Small intestine (tissue), 7 donors: ENCODE results near the gene PLB1. TPM values are rescaled to one million over a fixed set of nuclear protein-coding genes. Genes with fewer than 3 reads are reported as not detected.
A peak's percentile ranks its signal among the peaks of the same experiment; 100 is the strongest.

ENCODE experiments used
- DNase-seq, 2 donors: peaks; one replicate each; pipeline versions ENCODE4 v3.0.0 to v3.0.0-alpha.2; 2013
- FAIRE-seq: peaks from 2 replicates; lab custom pipeline; 2012; peaks lifted over from hg19 to GRCh38; lab: Jason Lieb, UNC
- H3K27ac ChIP-seq, 3 donors: one replicate each; pipeline ENCODE4 v1.5.1; 2013; ENCODE audit warnings: low read length in 2 of 3, mild to moderate bottlenecking in 2 of 3, control low read depth in 1 of 3, inconsistent platforms in 1 of 3, low read depth in 1 of 3, moderate library complexity in 1 of 3
- H3K27me3 ChIP-seq, 3 donors: one replicate each; pipeline ENCODE4 v1.6.1; 2013; ENCODE audit warnings: low read length in 3 of 3, inconsistent platforms in 1 of 3; ENCODE audit not compliant: control insufficient read depth in 3 of 3, insufficient read depth in 3 of 3
- H3K36me3 ChIP-seq, 3 donors: one replicate each; pipeline ENCODE4 v1.6.1; 2013; ENCODE audit warnings: low read length in 3 of 3, inconsistent platforms in 1 of 3, low read depth in 1 of 3, mild to moderate bottlenecking in 1 of 3, moderate library complexity in 1 of 3; ENCODE audit not compliant: control insufficient read depth in 3 of 3, insufficient read depth in 2 of 3
- H3K4me1 ChIP-seq, 3 donors: one replicate each; pipeline ENCODE4 v1.6.1; 2013; ENCODE audit warnings: low read length in 2 of 3, inconsistent platforms in 1 of 3, low read depth in 1 of 3, mild to moderate bottlenecking in 1 of 3, moderate library complexity in 1 of 3; ENCODE audit not compliant: control insufficient read depth in 3 of 3, insufficient read depth in 2 of 3
- H3K4me3 ChIP-seq, 3 donors: one replicate each; pipeline ENCODE4 v1.5.1; 2013; ENCODE audit warnings: low read length in 3 of 3, control low read depth in 1 of 3, inconsistent platforms in 1 of 3, low read depth in 1 of 3, mild to moderate bottlenecking in 1 of 3, moderate library complexity in 1 of 3
- H3K9me3 ChIP-seq, 2 donors: one replicate each; pipeline ENCODE4 v1.6.1; 2013; ENCODE audit warnings: low read depth in 1 of 2, low read length in 1 of 2; ENCODE audit not compliant: control insufficient read depth in 2 of 2, insufficient read depth in 1 of 2
- WGBS, 3 donors: extraction: QIAGEN DNeasy Blood & Tissue Kit; methylation state at CpG; one replicate each; pipeline ENCODE4 v1.1.7; 2013; 5-methylcytosine and 5-hydroxymethylcytosine counted together
- polyA plus RNA-seq, 4 donors: library from polyadenylated mRNA; stranded (reverse) in 3 of 4; unstranded in 1 of 4; fragments of 200-250 nt in 3 of 4; fragments of 120-200 nt in 1 of 4; gene quantifications; one replicate each; pipeline versions ENCODE4 v1.2.1 to v1.2.3, GENCODE V29; 2013
- donor health status: healthy with polysubstance abuse.
- donor health status: control.
- donor health status: control.
- donor health status: Bipolar disorder and iron deficiency.
- donor health status: healthy.

The PLB1 gene
- polyA plus RNA-seq, 4 donors = 0.45 to 125 (median 1.1) TPM

DNA sequence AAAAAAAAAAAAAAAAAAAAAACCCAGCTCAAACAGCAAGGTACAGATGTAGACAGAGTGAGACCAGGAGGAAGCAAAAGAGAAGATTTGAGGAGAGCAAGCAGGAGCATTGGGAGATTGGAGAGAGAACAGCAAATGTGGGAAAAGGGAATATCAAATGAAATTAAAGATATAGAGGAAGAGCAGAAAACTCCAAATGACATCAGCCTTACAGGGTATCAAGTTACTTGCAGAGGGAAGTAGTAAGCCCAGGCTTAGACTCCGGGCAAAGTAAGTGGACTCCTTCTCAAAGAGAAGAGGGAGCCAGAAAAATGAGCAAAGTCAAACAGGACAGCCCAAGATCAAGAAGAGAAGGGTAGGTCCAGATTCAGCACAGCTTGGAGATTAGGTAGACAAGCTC, 162.5 kb downstream of the PLB1 start:
- WGBS, 3 donors = 52 to 89% (median 57%) methylated on average over 1 of the region's 1 CpG
- Histone ChIP-seq H3K4me3 (no peak overlapping the region), H3K9me3 (no peaks in the 10 kb centered on the region), H3K4me1 (peaks cover 11 to 77% (median 32%) of the 10 kb centered on the region in 3 donors), H3K27me3 (no peaks in the 10 kb centered on the region), H3K36me3 (no peaks in the 10 kb centered on the region), H3K27ac (no peak overlapping the region)
- DNase-seq = no peak
- FAIRE-seq = no peak

DNA sequence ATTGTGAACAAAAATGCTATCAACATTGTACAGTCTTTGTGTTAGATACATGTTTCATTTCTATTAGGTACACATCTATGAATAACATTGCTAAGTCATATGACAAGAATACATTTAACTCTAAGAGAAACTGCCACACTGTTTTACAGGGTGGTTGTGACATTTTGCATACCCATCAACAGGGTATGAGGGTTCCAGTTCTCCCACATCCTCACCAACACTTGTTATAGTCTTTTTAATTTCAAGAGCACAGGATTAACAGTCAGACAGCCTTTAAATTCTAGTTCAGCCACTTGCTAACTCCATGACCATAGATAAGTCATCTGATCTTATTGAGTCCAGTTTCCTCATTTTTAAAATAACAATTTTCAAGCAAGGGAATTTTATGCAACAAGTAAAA, 163.3 kb downstream of the PLB1 start:
- H3K27ac ChIP-seq = no peak overlapping the region
- no peaks in the 10 kb centered on the region for H3K36me3 ChIP-seq
- H3K4me1 ChIP-seq = peaks cover 11 to 78% (median 39%) of the 10 kb centered on the region in 3 donors
- no peak for DNase-seq
- no peaks in the 10 kb centered on the region for H3K9me3 ChIP-seq
- H3K4me3 ChIP-seq = no peak overlapping the region
- FAIRE-seq = no peak
- H3K27me3 ChIP-seq = no peaks in the 10 kb centered on the region

DNA sequence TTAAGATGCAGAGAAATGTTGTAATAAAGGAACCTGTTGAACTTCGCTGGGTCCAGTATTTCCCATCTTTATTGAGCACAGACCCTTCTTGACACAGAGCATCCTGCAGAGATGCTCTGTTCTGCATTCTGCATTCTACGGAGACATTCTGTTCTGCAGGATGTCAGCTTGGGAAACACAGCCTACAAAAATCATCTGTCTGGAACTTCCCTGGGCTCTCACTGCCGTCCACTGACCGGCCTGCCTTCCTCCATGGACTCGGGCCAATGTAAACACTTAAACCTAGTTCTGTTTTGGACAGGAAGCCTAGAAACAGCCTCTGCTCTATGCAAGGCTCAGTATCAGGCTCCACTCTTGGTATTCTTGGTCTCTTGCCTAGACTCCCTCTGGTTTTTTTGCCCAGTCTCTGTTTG, 165.7 kb downstream of the PLB1 start:
- WGBS, 3 donors = 10 to 31% (median 26%) methylated on average over 5 of the region's 5 CpGs
- peak overlapping the region; percentile 84 to 94 (median 90) for H3K27ac ChIP-seq
- no peak overlapping the region for H3K4me3 ChIP-seq
- no peaks in the 10 kb centered on the region for H3K27me3 ChIP-seq
- DNase-seq = no peak
- peaks cover 4 to 73% (median 34%) of the 10 kb centered on the region in 3 donors for H3K4me1 ChIP-seq
- no peaks in the 10 kb centered on the region for H3K9me3 ChIP-seq
- no peaks in the 10 kb centered on the region for H3K36me3 ChIP-seq
- FAIRE-seq = no peak

DNA sequence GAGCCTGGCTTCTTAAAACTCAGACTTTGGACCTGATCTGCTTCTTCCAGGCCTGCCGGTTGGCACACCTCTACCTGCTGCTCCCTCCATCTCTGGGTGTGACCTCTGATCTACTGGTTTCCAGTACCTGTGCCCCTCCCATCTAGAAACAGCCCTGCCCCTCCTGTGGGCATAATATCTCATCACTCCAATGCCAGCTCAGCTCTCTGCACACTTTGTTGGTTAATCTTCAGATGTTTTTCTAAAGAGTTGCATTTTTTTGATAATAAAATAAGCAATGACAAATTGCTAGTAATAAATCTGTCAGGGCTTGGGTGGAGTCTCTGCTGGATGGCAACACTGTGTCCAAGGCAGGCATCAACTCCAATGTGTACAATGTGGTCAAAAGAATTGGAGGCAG, 166.2 kb downstream of the PLB1 start:
- peak; percentile 88 to 99 for DNase-seq
- Histone ChIP-seq H3K27me3 (no peaks in the 10 kb centered on the region), H3K27ac (peak overlapping the region; percentile 84 to 94 (median 90)), H3K4me3 (no peak overlapping the region), H3K4me1 (peaks cover 4 to 68% (median 34%) of the 10 kb centered on the region in 3 donors), H3K36me3 (no peaks in the 10 kb centered on the region), H3K9me3 (no peaks in the 10 kb centered on the region)
- FAIRE-seq = no peak
- WGBS, 3 donors = 12 to 53% (median 21%) methylated on average over 1 of the region's 1 CpG

GRCh38 chr2:28662468-28663181, 166.8 kb downstream of the PLB1 start:
- no peaks in the 10 kb centered on the region for H3K36me3 ChIP-seq
- DNase-seq (peak; percentile 65 to 81), FAIRE-seq (no peak)
- no peaks in the 10 kb centered on the region for H3K9me3 ChIP-seq
- peak overlapping the region; percentile 57 to 94 (median 90) for H3K27ac ChIP-seq
- no peaks in the 10 kb centered on the region for H3K27me3 ChIP-seq
- H3K4me1 ChIP-seq = peaks cover 4 to 63% (median 34%) of the 10 kb centered on the region in 3 donors
- 58 to 77% (median 75%) methylated on average over 12 of the region's 12 CpGs for whole genome bisulfite sequencing, 3 donors
- no peak overlapping the region for H3K4me3 ChIP-seq

- no peak for FAIRE-seq
- 36 to 91% (median 89%) methylated on average over 1 of the region's 1 CpG for WGBS, 3 donors
These were observed 167.5 kb downstream of the PLB1 start for GRCh38 chr2:28663359-28663758.

DNA sequence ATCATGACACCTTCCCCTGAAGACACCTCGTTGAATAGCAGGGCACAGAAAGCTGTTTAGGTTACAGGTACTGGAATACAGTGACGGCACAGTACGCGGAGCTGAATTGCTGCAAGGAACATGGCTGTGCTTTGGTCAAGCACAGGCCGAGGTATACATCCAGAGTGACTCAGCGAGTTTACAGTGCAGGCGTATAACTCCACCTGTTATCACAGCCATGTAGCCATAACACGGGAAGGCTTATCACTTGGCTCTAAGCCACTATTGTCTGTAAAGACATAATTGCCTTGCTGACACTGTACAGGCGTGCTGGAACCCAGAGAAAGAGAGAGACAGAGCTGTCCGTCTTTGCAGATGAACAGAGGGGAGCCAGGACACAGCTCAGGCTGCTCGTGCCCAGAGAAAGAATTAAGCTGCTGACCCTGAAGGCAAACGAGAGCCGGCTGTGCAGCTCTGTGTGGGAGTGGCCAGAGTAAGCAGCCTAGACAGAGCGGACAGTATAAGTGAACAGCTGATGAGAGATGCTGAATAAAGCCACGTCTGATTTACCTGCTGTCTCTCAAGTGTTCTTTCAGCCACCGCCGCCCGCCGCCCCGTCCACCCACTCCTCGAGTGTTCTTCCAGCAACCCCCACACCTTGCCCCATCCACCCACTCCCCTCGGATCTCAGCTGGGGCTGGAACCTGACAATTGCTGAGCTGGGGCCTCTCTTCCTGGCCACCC, 168.4 kb downstream of the PLB1 start:
- 12 to 51% (median 42%) methylated on average over 22 of the region's 22 CpGs for WGBS, 3 donors
- Histone ChIP-seq H3K27ac (peak overlapping the region; percentile 6 to 90 (median 68)), H3K4me1 (peaks cover 2 to 54% (median 34%) of the 10 kb centered on the region in 3 donors), H3K9me3 (no peaks in the 10 kb centered on the region), H3K36me3 (no peaks in the 10 kb centered on the region), H3K27me3 (no peaks in the 10 kb centered on the region), H3K4me3 (no peak overlapping the region)
- DNase-seq (peak; percentile 91 to 92), FAIRE-seq (no peak)

More at GRCh38 chr2:28663359-28663758, 167.5 kb downstream of the PLB1 start:
- H3K36me3 ChIP-seq = no peaks in the 10 kb centered on the region
- H3K9me3 ChIP-seq = no peaks in the 10 kb centered on the region
- no peaks in the 10 kb centered on the region for H3K27me3 ChIP-seq
- DNase-seq = no peak
- H3K4me3 ChIP-seq = no peak overlapping the region
- H3K27ac ChIP-seq = peak overlapping the region; percentile 57 to 94 (median 90)
- H3K4me1 ChIP-seq = peaks cover 4 to 57% (median 34%) of the 10 kb centered on the region in 3 donors

- WGBS, 3 donors = 44 to 48% (median 46%) methylated on average over 8 of the region's 8 CpGs
- H3K4me1 ChIP-seq = peaks cover 2 to 53% (median 34%) of the 10 kb centered on the region in 3 donors
- H3K27ac ChIP-seq = peak overlapping the region in 2 of 3 donors; percentile 68 to 90
These were observed 169.3 kb downstream of the PLB1 start for GRCh38 chr2:28665041-28665704.

More at GRCh38 chr2:28665041-28665704, 169.3 kb downstream of the PLB1 start:
- Histone ChIP-seq H3K4me3 (no peak overlapping the region), H3K9me3 (no peaks in the 10 kb centered on the region), H3K27me3 (no peaks in the 10 kb centered on the region), H3K36me3 (no peaks in the 10 kb centered on the region)
- DNase-seq (peak; percentile 31 to 46), FAIRE-seq (no peak)
